Stimulated activated CD4-positive, alpha-beta T cell treated with anti-CD3 and anti-CD28 coated beads, TNF-alpha, amount 100 ng/mL, for 1 hour (primary cell): ENCODE data around the gene GALR1.

Source experiments
- DNase-seq, 3 donors: peaks; one replicate each; pipeline ENCODE4 v3.0.0-alpha.2; 2020; ENCODE audit warnings: low read depth in 3 of 3, low spot score in 1 of 3

Gene GALR1

GRCh38 chr18:77316641-77317040 lies 67.0 kb downstream of the GALR1 start:
- DNase-seq: no peak

- no peak for DNase-seq
Measured at GRCh38 chr18:77320971-77321559, 71.4 kb downstream of the GALR1 start.

DNA sequence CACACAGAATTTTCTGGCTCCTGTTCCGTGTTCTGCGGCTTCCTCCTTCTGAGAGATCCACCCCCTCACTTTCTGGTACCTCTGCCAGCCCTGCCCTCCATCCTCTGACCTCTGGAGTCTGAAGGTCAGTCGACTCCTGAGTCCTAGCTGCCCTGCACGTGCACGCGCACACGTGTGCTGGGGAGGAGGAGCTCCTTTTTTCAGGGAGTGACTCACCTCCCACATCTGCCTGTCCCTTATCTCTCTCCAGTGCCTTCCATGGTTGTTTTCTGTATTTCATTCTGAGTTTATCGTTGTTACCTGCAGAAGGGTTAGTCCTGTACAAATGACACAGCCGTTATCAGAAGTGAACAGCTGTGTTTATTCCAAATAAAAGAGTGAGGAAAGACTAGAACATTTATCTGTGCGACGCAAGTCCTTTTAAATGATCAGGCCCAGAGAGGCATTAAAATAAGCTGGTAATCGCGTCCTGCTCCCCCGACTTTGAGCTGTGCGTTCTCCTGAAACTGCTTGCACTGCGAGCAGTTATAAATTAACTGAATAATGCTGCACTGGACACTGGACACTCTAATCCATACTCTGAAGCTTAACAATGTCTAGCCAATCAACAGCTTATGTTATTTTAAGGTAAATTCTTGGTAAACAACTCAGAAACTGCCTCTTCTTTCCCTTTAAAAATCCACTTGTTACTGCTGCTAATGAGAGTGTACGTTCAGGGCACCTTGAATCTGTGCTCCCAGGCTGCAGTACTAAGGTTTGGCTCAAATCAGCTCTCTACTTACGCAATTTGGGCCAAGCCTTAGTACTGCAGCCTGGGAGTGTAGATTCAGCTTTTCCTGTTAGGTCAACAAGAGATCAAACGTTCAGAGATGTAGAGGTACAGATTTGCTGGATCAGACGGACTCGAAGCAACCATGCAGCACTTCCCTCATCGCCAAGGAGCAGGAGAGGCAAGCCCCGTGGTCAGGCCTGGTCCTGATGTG lies 72.5 kb downstream of the GALR1 start:
- no peak for DNase-seq

- no peak for DNase-seq
Measured at GRCh38 chr18:77323640-77324299, 74.1 kb downstream of the GALR1 start.
